ENCODE results near the gene FOXD1.
"Not testable (repeated sequence)": the region's sequence is repeated elsewhere in the genome, so short reads cannot be mapped to it uniquely, and the experiment has no call there.

The FOXD1 gene

GRCh38 chr5:73460133-73460532, 11.6 kb upstream of the FOXD1 start:
- DNase-seq, result no peak

- DNase-seq, result peak; percentile 23
Measured at GRCh38 chr5:73459366-73459765, 10.8 kb upstream of the FOXD1 start.

GRCh38 chr5:73456462-73456861, 7.9 kb upstream of the FOXD1 start:
- DNase-seq, result not testable (repeated sequence)

GRCh38 chr5:73454379-73455036, 5.9 kb upstream of the FOXD1 start:
- DNase-seq, result peak; percentile 57

GRCh38 chr5:73452215-73452614, 3.6 kb upstream of the FOXD1 start:
- DNase-seq, result no peak

GRCh38 chr5:73451224-73452130, 2.9 kb upstream of the FOXD1 start:
- DNase-seq, result peak; percentile 70

GRCh38 chr5:73450672-73451223, 2.2 kb upstream of the FOXD1 start:
- DNase-seq, result no peak

GRCh38 chr5:73450137-73450536, 1.6 kb upstream of the FOXD1 start:
- no peak for DNase-seq

- peak; percentile 69 for DNase-seq
Measured at GRCh38 chr5:73447530-73448462, 781 bp downstream of the FOXD1 start.

- DNase-seq, result peak; percentile 27
Measured at GRCh38 chr5:73446631-73447529, 1.7 kb downstream of the FOXD1 start.

GRCh38 chr5:73445665-73446630, 2.6 kb downstream of the FOXD1 start:
- no peak for DNase-seq

GRCh38 chr5:73444499-73445438, 3.8 kb downstream of the FOXD1 start:
- DNase-seq, result no peak

GRCh38 chr5:73443829-73444498, 4.6 kb downstream of the FOXD1 start:
- DNase-seq, result no peak

- DNase-seq, result no peak
Measured at GRCh38 chr5:73442996-73443627, 5.5 kb downstream of the FOXD1 start.

GRCh38 chr5:73442231-73442811, 6.3 kb downstream of the FOXD1 start:
- DNase-seq, result no peak

GRCh38 chr5:73441378-73441777, 7.2 kb downstream of the FOXD1 start:
- DNase-seq, result no peak

- DNase-seq, result peak; percentile 37
Measured at GRCh38 chr5:73440262-73440661, 8.3 kb downstream of the FOXD1 start.

All from EL (cell line).